Measurements from ENCODE around the gene SPO11. TPM values are rescaled to one million over a fixed set of nuclear protein-coding genes. Genes with fewer than 3 reads are reported as not detected.

Gene SPO11
- polyA plus RNA-seq, 1 experiment: not detected

GRCh38 chr20:57381596-57382503 lies 52.2 kb downstream of the SPO11 start:
- Histone ChIP-seq H3K27me3 (ENCODE audit: control insufficient read depth, insufficient read depth, low read length) (no peaks in the 10 kb centered on the region), H3K4me3 (ENCODE audit: low read depth, low read length) (no peak overlapping the region), H3K36me3 (ENCODE audit: control insufficient read depth, insufficient read depth, low read length) (peaks cover 4% of the 10 kb centered on the region)
- ChIA-PET POLR2A (no interaction called here), CTCF (interaction anchor here (0.6 to 4.3 kb wide), 19 partner anchors 11 to 826 kb away, joined by 3 to 32 read pairs (median 4); no protein-coding TSS in a partner anchor)
- TF ChIP-seq CTCF (IDR thresholded peaks at IDR 0.05; ENCODE audit: insufficient read depth, low read depth, low read length): peak; percentile 92
- DNase-seq (ENCODE audit: low read depth): peak; percentile 16

- H3K4me3 ChIP-seq (ENCODE audit: low read depth, low read length): no peak overlapping the region
- H3K36me3 ChIP-seq (ENCODE audit: control insufficient read depth, insufficient read depth, low read length): peaks cover 4% of the 10 kb centered on the region
- POLR2A ChIA-PET: no interaction called here
- DNase-seq (ENCODE audit: low read depth): no peak
- CTCF ChIA-PET: interaction anchor here (0.6 to 4.3 kb wide), 14 partner anchors 9 to 119 kb away, joined by 3 to 32 read pairs (median 5); no protein-coding TSS in a partner anchor
- H3K27me3 ChIP-seq (ENCODE audit: control insufficient read depth, insufficient read depth, low read length): no peaks in the 10 kb centered on the region
- TF ChIP-seq CTCF (IDR thresholded peaks at IDR 0.05; ENCODE audit: insufficient read depth, low read depth, low read length): no peak
These were observed 52.9 kb downstream of the SPO11 start for GRCh38 chr20:57382516-57382915.

GRCh38 chr20:57383447-57384347 lies 54.1 kb downstream of the SPO11 start:
- CTCF ChIA-PET: interaction anchor here (1.2 to 5.7 kb wide), 5 partner anchors 10 to 211 kb away, joined by 4 to 25 read pairs (median 13); no protein-coding TSS in a partner anchor

GRCh38 chr20:57384486-57384885 lies 54.9 kb downstream of the SPO11 start:
- CTCF ChIA-PET: interaction anchor here (5.7 kb wide), 1 partner anchor 111 kb away, joined by 19 read pairs; no protein-coding TSS in a partner anchor
- H3K36me3 ChIP-seq (ENCODE audit: control insufficient read depth, insufficient read depth, low read length): no peaks in the 10 kb centered on the region
- H3K27me3 ChIP-seq (ENCODE audit: control insufficient read depth, insufficient read depth, low read length): no peaks in the 10 kb centered on the region
- no peak for DNase-seq (ENCODE audit: low read depth)
- POLR2A ChIA-PET: no interaction called here
- TF ChIP-seq CTCF (IDR thresholded peaks at IDR 0.05; ENCODE audit: insufficient read depth, low read depth, low read length): no peak
- H3K4me3 ChIP-seq (ENCODE audit: low read depth, low read length): no peak overlapping the region

More at GRCh38 chr20:57383447-57384347, 54.1 kb downstream of the SPO11 start:
- Histone ChIP-seq H3K4me3 (ENCODE audit: low read depth, low read length) (no peak overlapping the region), H3K27me3 (ENCODE audit: control insufficient read depth, insufficient read depth, low read length) (no peaks in the 10 kb centered on the region), H3K36me3 (ENCODE audit: control insufficient read depth, insufficient read depth, low read length) (no peaks in the 10 kb centered on the region)
- POLR2A ChIA-PET: no interaction called here
- no peak for TF ChIP-seq CTCF (IDR thresholded peaks at IDR 0.05; ENCODE audit: insufficient read depth, low read depth, low read length)
- DNase-seq (ENCODE audit: low read depth): no peak
